WTC11 (cell line): ENCODE data around the gene MCFD2.

Experiments
- ATF1 ChIP-seq: sonication (generic); formaldehyde crosslinking; IDR thresholded peaks from 2 replicates; pipeline ENCODE4 v1.8.1; 2023; ENCODE audit warnings: mild to moderate bottlenecking, moderate library complexity, missing genetic modification reagents
- CTCF ChIP-seq: fragments of 200-600 bp; IDR thresholded peaks from 2 replicates; pipeline ENCODE4 v1.8.0; 2022; ENCODE audit warnings: antibody characterized with exemption
- ETV6 ChIP-seq: sonication (generic); formaldehyde crosslinking; IDR thresholded peaks from 2 replicates; pipeline ENCODE4 v1.8.1; 2022; ENCODE audit warnings: mild to moderate bottlenecking, missing genetic modification reagents
- FOXK1 ChIP-seq: sonication (generic); formaldehyde crosslinking; IDR thresholded peaks from 2 replicates; pipeline ENCODE4 v1.8.0; 2022; ENCODE audit warnings: mild to moderate bottlenecking, moderate library complexity, missing genetic modification reagents
- PREB ChIP-seq: sonication (generic); formaldehyde crosslinking; IDR thresholded peaks from 2 replicates; pipeline ENCODE4 v1.8.1; 2022; ENCODE audit warnings: mild to moderate bottlenecking, missing genetic modification reagents, moderate library complexity, borderline replicate concordance
- PRRX2 ChIP-seq: fragments of 250-450 bp; sonication (Bioruptor Pico); IDR thresholded peaks from 2 replicates; pipeline ENCODE4 v1.8.0; 2021; ENCODE audit warnings: mild to moderate bottlenecking
- SMAD4 ChIP-seq: sonication (generic); formaldehyde crosslinking; IDR thresholded peaks from 2 replicates; pipeline ENCODE4 v1.8.0; 2022; ENCODE audit warnings: mild to moderate bottlenecking, missing genetic modification reagents
- TEAD1 ChIP-seq: sonication (generic); formaldehyde crosslinking; IDR thresholded peaks from 2 replicates; pipeline ENCODE4 v1.8.0; 2022; ENCODE audit warnings: mild to moderate bottlenecking, missing genetic modification reagents
- TEAD4 ChIP-seq: sonication (generic); formaldehyde crosslinking; IDR thresholded peaks from 2 replicates; pipeline ENCODE4 v1.8.0; 2022; ENCODE audit warnings: mild to moderate bottlenecking, missing genetic modification reagents
- USF1 ChIP-seq: sonication (generic); formaldehyde crosslinking; IDR thresholded peaks from 2 replicates; pipeline ENCODE4 v1.8.0; 2022; ENCODE audit warnings: mild to moderate bottlenecking, missing genetic modification reagents
- USF2 ChIP-seq: sonication (generic); formaldehyde crosslinking; IDR thresholded peaks from 2 replicates; pipeline ENCODE4 v1.8.1; 2023; ENCODE audit warnings: mild to moderate bottlenecking, missing genetic modification reagents, moderate library complexity
- ZNF425 ChIP-seq: fragments of 250-450 bp; sonication (Bioruptor Pico); conservative IDR thresholded peaks from 2 replicates; pipeline ENCODE4 v1.9.0; 2021; ENCODE audit warnings: mild to moderate bottlenecking

- TF ChIP-seq CTCF (no peak), ZNF425 (CRISPR knock-in tag) (no peak), USF1 (no peak), TEAD4 (no peak), PREB (CRISPR knock-in tag) (no peak), ATF1 (CRISPR knock-in tag) (no peak), ETV6 (CRISPR knock-in tag) (no peak), USF2 (CRISPR knock-in tag) (no peak), TEAD1 (CRISPR knock-in tag) (no peak), SMAD4 (no peak), FOXK1 (CRISPR knock-in tag) (no peak), PRRX2 (CRISPR knock-in tag) (no peak)
These were observed 48.5 kb upstream of the MCFD2 start for GRCh38 chr2:46963941-46964673.
